Measurements from ENCODE around the gene ANKRD37. TPM values are rescaled to one million over a fixed set of nuclear protein-coding genes. Genes with fewer than 3 reads are reported as not detected.

Gene ANKRD37
- polyA plus RNA-seq, 4 donors: 7.4 to 12.7 (median 8.4) TPM

DNA sequence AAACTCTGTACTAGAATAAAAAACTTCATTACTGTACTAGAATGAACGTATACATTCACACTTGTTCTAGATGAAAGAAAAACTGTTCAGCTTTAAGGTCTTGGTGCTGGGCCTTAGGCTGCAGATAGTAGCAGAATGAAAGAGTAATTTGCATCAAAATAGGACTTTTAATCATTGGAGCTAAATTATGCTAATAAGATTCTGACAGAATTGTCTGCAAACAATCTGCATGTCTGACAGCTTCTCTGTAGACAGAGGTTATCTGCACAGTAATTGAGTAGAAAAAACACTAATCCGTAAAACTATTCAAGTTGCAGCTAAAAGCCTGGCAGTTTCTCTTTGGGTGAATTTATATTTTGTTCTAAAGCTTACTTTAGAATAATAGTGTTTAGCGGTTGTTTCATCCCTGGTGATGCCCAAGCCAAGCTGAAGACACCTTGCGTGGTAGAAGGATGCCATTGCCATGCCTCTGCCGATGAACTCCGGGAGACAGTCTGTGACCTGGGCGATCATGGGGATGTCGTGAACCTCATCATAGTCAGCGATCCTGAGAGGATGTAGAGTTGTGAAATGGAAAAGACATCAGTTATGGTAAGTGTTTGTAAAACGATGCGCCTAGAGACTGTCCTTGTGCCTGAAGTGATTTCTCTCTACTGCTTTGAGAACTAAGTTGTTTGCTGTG lies 26.2 kb upstream of the ANKRD37 start:
- 96 to 98% (median 98%) methylated on average over 11 of the region's 11 CpGs for WGBS, 3 donors
- peaks cover 0 to 14% (median 0%) of the 10 kb centered on the region in 3 donors for H3K36me3 ChIP-seq (ENCODE audit: control insufficient read depth in 3 of 3, insufficient read depth in 2 of 3, low read depth in 1 of 3, low read length in 3 of 3)
- no peaks in the 10 kb centered on the region for H3K9me3 ChIP-seq (ENCODE audit: control insufficient read depth in 2 of 2, insufficient read depth in 1 of 2, low read depth in 1 of 2, low read length in 1 of 2)
- DNase-seq: no peak
- FAIRE-seq: no peak
- H3K27ac ChIP-seq (ENCODE audit: low read depth in 1 of 3, low read length in 2 of 3): no peak overlapping the region
- no peaks in the 10 kb centered on the region for H3K4me1 ChIP-seq (ENCODE audit: control insufficient read depth in 3 of 3, insufficient read depth in 2 of 3, low read depth in 1 of 3, low read length in 2 of 3)
- no peak overlapping the region for H3K4me3 ChIP-seq (ENCODE audit: low read depth in 1 of 3, low read length in 3 of 3)
- no peaks in the 10 kb centered on the region for H3K27me3 ChIP-seq (ENCODE audit: control insufficient read depth in 3 of 3, insufficient read depth in 3 of 3, low read length in 3 of 3)

DNA sequence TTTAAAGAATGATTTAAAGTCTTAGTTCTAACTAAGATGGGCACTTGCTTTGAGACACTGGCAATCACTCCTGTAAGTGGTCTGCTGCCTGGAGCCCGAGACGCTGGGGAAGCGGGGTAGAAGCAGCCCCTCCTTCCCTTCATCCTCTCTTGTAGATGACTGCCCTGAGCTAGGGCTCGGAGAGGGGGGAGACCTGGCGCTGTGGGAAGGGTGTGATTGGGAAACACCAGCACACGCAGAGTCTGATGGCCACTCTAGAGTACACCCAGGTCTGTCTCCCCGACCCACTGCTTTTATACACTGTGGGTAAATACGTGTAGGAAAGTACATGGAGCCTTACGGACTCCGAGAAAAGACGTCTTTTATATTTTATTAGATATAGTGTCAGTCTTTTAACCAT lies 24.9 kb upstream of the ANKRD37 start:
- no peaks in the 10 kb centered on the region for H3K4me1 ChIP-seq (ENCODE audit: control insufficient read depth in 3 of 3, insufficient read depth in 2 of 3, low read depth in 1 of 3, low read length in 2 of 3)
- H3K9me3 ChIP-seq (ENCODE audit: control insufficient read depth in 2 of 2, insufficient read depth in 1 of 2, low read depth in 1 of 2, low read length in 1 of 2): no peaks in the 10 kb centered on the region
- H3K36me3 ChIP-seq (ENCODE audit: control insufficient read depth in 3 of 3, insufficient read depth in 2 of 3, low read depth in 1 of 3, low read length in 3 of 3): peaks cover 0 to 14% (median 0%) of the 10 kb centered on the region in 3 donors
- H3K27me3 ChIP-seq (ENCODE audit: control insufficient read depth in 3 of 3, insufficient read depth in 3 of 3, low read length in 3 of 3): no peaks in the 10 kb centered on the region
- H3K27ac ChIP-seq (ENCODE audit: low read depth in 1 of 3, low read length in 2 of 3): no peak overlapping the region
- 94 to 97% (median 96%) methylated on average over 11 of the region's 11 CpGs for WGBS, 3 donors
- no peak for FAIRE-seq
- no peak overlapping the region for H3K4me3 ChIP-seq (ENCODE audit: low read depth in 1 of 3, low read length in 3 of 3)
- DNase-seq: no peak

DNA sequence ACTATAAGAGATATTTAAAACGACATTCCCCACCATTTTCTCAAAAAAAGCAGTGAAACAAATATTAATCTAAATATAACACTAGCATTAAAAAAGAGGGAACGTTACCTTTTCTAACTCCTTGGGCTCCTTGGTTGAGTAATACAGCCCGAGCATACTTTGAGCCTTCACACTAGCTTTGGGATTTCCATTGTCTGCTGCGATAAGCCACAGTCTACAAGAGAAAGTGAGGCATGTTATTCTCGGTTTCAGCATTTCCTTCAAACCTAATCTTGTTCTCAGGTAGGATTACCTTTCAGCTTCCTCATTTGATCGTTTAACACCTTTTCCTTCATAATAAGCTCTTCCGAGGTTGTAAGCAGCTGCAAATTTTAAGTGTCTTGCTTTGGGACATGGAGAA lies 22.6 kb upstream of the ANKRD37 start:
- H3K36me3 ChIP-seq (ENCODE audit: control insufficient read depth in 3 of 3, insufficient read depth in 2 of 3, low read depth in 1 of 3, low read length in 3 of 3): peaks cover 0 to 11% (median 0%) of the 10 kb centered on the region in 3 donors
- H3K27me3 ChIP-seq (ENCODE audit: control insufficient read depth in 3 of 3, insufficient read depth in 3 of 3, low read length in 3 of 3): no peaks in the 10 kb centered on the region
- H3K9me3 ChIP-seq (ENCODE audit: control insufficient read depth in 2 of 2, insufficient read depth in 1 of 2, low read depth in 1 of 2, low read length in 1 of 2): no peaks in the 10 kb centered on the region
- no peak overlapping the region for H3K4me3 ChIP-seq (ENCODE audit: low read depth in 1 of 3, low read length in 3 of 3)
- DNase-seq: no peak
- WGBS, 3 donors: 81 to 91% (median 85%) methylated on average over 7 of the region's 7 CpGs
- FAIRE-seq: no peak
- no peaks in the 10 kb centered on the region for H3K4me1 ChIP-seq (ENCODE audit: control insufficient read depth in 3 of 3, insufficient read depth in 2 of 3, low read depth in 1 of 3, low read length in 2 of 3)
- H3K27ac ChIP-seq (ENCODE audit: low read depth in 1 of 3, low read length in 2 of 3): no peak overlapping the region

DNA sequence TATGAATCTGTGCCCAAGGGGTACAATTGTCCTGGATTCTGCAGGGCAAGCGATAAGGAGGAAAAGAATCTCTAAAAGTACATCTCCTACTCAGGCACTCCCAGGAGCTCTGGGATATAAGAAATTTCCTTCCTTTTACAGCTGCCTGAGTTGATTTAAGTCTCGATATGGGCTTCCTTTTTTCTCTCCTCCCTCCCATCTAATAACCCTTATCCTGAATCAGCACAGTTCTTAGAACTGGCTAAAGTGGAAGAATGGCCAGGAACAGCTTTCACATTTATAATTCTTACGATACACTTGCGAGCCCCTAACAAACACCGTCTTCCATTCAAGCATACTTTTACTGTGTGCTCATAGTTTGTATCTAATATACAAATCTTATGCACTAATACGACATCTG lies 22.1 kb upstream of the ANKRD37 start:
- DNase-seq (no peak), FAIRE-seq (no peak)
- Histone ChIP-seq H3K27ac (ENCODE audit: low read depth in 1 of 3, low read length in 2 of 3) (no peak overlapping the region), H3K36me3 (ENCODE audit: control insufficient read depth in 3 of 3, insufficient read depth in 2 of 3, low read depth in 1 of 3, low read length in 3 of 3) (peaks cover 0 to 11% (median 0%) of the 10 kb centered on the region in 3 donors), H3K9me3 (ENCODE audit: control insufficient read depth in 2 of 2, insufficient read depth in 1 of 2, low read depth in 1 of 2, low read length in 1 of 2) (no peaks in the 10 kb centered on the region), H3K4me1 (ENCODE audit: control insufficient read depth in 3 of 3, insufficient read depth in 2 of 3, low read depth in 1 of 3, low read length in 2 of 3) (no peaks in the 10 kb centered on the region), H3K27me3 (ENCODE audit: control insufficient read depth in 3 of 3, insufficient read depth in 3 of 3, low read length in 3 of 3) (no peaks in the 10 kb centered on the region), H3K4me3 (ENCODE audit: low read depth in 1 of 3, low read length in 3 of 3) (no peak overlapping the region)
- 71 to 90% (median 87%) methylated on average over 6 of the region's 6 CpGs for WGBS, 3 donors

DNA sequence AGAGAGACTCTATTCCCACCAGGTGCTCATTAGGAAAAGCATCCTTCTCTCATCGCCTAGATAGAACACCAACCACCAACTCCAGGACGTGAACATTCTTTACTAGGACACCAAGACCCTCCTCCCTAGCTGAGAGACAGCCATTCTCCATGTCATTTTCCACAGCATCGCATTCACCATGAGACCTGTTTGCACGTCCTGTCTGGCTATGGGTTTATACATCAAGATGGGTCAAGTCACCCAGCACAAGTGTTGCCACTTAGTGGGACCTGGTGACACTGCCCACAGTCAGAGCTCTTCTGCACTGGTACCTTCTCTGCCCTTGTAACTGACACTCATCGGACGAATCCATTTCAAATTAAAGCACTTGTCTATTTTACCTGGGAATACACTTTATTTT lies 18.4 kb upstream of the ANKRD37 start:
- no peak for DNase-seq
- H3K9me3 ChIP-seq (ENCODE audit: control insufficient read depth in 2 of 2, insufficient read depth in 1 of 2, low read depth in 1 of 2, low read length in 1 of 2): no peaks in the 10 kb centered on the region
- FAIRE-seq: no peak
- H3K27ac ChIP-seq (ENCODE audit: low read depth in 1 of 3, low read length in 2 of 3): no peak overlapping the region
- no peak overlapping the region for H3K4me3 ChIP-seq (ENCODE audit: low read depth in 1 of 3, low read length in 3 of 3)
- no peaks in the 10 kb centered on the region for H3K4me1 ChIP-seq (ENCODE audit: control insufficient read depth in 3 of 3, insufficient read depth in 2 of 3, low read depth in 1 of 3, low read length in 2 of 3)
- H3K36me3 ChIP-seq (ENCODE audit: control insufficient read depth in 3 of 3, insufficient read depth in 2 of 3, low read depth in 1 of 3, low read length in 3 of 3): peaks cover 0 to under 1% (median 0%) of the 10 kb centered on the region in 3 donors
- 90 to 96% (median 90%) methylated on average over 6 of the region's 6 CpGs for WGBS, 3 donors
- no peaks in the 10 kb centered on the region for H3K27me3 ChIP-seq (ENCODE audit: control insufficient read depth in 3 of 3, insufficient read depth in 3 of 3, low read length in 3 of 3)

DNA sequence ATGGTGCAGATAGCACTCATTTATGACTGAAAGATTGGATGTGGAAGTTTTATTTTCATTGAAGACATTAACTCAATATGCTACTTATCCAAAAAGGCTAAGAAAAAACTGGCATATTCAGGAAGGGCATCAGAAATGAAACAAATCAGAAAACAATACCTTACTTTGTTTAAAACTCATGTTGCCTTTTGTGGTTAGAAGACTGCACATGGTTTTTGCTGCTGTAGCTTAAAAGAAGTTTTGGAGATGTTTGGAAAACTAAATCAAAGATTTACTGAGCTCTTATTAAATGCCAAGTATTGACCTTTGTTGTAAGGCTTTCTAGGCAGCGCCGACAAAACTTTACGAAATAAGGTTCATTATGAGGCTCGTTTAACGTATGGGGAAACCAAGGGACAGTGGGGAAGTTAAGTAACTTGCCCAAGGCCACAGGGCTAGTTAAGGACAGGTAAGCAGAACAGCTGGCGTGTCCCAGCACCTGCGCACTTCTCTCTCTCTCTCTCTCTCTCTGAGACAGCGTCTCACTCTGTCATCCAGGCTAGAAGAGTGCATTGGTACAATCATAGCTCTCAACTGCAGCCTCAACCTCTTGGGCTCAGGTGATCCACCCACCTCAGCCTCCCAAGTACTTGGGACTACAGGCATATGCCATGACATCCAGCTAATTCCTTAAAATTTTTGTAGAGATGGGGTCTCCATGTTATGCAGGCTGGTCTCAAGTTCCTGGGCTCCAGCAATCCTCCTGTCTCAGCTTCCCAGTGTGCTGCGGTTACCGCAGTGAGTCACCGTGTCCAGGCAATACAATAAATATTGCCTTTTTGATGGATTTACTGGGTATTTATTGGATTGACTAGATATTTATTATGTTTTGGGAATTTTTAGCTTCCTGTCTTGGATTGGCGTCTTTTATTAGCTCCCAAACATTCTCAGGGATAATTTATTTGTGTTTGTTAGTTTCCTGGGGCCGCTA lies 17.0 kb upstream of the ANKRD37 start:
- Histone ChIP-seq H3K27me3 (ENCODE audit: control insufficient read depth in 3 of 3, insufficient read depth in 3 of 3, low read length in 3 of 3) (no peaks in the 10 kb centered on the region), H3K4me3 (ENCODE audit: low read depth in 1 of 3, low read length in 3 of 3) (no peak overlapping the region), H3K36me3 (ENCODE audit: control insufficient read depth in 3 of 3, insufficient read depth in 2 of 3, low read depth in 1 of 3, low read length in 3 of 3) (no peaks in the 10 kb centered on the region), H3K4me1 (ENCODE audit: control insufficient read depth in 3 of 3, insufficient read depth in 2 of 3, low read depth in 1 of 3, low read length in 2 of 3) (no peaks in the 10 kb centered on the region), H3K27ac (ENCODE audit: low read depth in 1 of 3, low read length in 2 of 3) (no peak overlapping the region), H3K9me3 (ENCODE audit: control insufficient read depth in 2 of 2, insufficient read depth in 1 of 2, low read depth in 1 of 2, low read length in 1 of 2) (peaks cover 0 to 5% of the 10 kb centered on the region in 2 donors)
- no peak for DNase-seq
- WGBS, 3 donors: 89 to 96% (median 96%) methylated on average over 13 of the region's 13 CpGs
- no peak for FAIRE-seq

DNA sequence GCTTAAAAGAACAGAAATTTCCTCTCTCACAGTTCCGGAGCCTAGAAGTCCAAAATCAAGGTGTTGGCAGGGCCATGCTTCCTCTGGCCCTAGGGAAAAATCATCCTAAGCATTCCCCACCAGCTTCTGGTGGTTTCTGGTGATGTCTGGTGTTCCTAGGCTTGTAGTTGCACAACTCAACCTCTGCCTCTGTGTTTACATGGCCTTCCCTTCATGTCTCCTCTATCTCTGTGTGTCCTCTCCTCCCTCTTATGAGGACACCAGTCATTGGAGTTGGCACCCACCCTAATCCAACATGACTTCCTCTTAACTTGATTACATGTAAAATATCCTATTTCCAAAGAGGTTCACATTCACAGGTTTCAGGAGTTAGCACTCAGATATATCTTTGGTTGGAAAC lies 16.3 kb upstream of the ANKRD37 start:
- DNase-seq (no peak), FAIRE-seq (no peak)
- Histone ChIP-seq H3K9me3 (ENCODE audit: control insufficient read depth in 2 of 2, insufficient read depth in 1 of 2, low read depth in 1 of 2, low read length in 1 of 2) (peaks cover 0 to 5% of the 10 kb centered on the region in 2 donors), H3K36me3 (ENCODE audit: control insufficient read depth in 3 of 3, insufficient read depth in 2 of 3, low read depth in 1 of 3, low read length in 3 of 3) (no peaks in the 10 kb centered on the region), H3K4me3 (ENCODE audit: low read depth in 1 of 3, low read length in 3 of 3) (no peak overlapping the region), H3K27ac (ENCODE audit: low read depth in 1 of 3, low read length in 2 of 3) (no peak overlapping the region), H3K27me3 (ENCODE audit: control insufficient read depth in 3 of 3, insufficient read depth in 3 of 3, low read length in 3 of 3) (no peaks in the 10 kb centered on the region), H3K4me1 (ENCODE audit: control insufficient read depth in 3 of 3, insufficient read depth in 2 of 3, low read depth in 1 of 3, low read length in 2 of 3) (no peaks in the 10 kb centered on the region)
- WGBS, 3 donors: 93 to 100% (median 96%) methylated on average over 1 of the region's 1 CpG

DNA sequence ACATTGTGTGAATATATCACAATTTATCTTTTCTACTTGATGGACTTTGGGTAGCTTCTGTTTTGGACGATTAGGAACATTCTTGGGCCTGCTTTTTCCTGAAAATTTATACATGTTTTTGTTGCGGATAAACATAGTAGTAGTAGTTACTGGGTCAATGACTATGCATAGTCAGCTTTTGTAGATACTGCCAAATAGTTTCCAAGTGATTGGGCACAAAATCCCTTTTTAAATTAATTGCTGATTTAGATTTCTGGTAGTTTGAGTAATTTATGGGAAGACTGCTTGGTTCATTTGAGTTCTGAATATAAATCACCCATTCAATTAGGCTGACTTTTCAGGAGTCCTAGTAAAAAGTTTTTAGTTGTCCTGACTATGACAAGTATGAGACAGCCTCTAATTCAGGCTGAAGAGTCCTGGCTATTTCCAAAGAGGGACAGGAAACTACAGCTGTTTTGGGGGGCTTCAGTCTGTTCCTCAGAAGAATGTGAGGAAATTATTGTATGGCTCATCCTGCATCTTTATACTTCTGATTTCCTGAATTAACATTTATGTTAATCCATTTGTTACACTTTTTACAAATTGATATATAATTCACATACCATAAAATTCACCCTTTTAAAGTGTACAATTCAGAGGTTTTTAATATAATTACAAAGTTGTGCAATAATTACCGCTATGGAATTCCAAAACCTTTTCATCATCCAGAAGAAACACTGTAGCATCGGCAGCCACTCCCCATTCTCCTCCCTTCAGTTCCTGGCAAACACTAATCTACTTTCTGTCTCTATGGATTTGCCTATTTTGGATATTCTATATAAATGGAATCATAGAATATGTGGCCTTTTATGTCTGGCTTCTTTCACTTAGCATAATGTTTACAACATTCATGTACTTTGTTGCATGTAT lies 15.1 kb upstream of the ANKRD37 start:
- Histone ChIP-seq H3K4me3 (ENCODE audit: low read depth in 1 of 3, low read length in 3 of 3) (no peak overlapping the region), H3K9me3 (ENCODE audit: control insufficient read depth in 2 of 2, insufficient read depth in 1 of 2, low read depth in 1 of 2, low read length in 1 of 2) (peaks cover 0 to 5% of the 10 kb centered on the region in 2 donors), H3K27ac (ENCODE audit: low read depth in 1 of 3, low read length in 2 of 3) (no peak overlapping the region), H3K4me1 (ENCODE audit: control insufficient read depth in 3 of 3, insufficient read depth in 2 of 3, low read depth in 1 of 3, low read length in 2 of 3) (no peaks in the 10 kb centered on the region), H3K27me3 (ENCODE audit: control insufficient read depth in 3 of 3, insufficient read depth in 3 of 3, low read length in 3 of 3) (no peaks in the 10 kb centered on the region), H3K36me3 (ENCODE audit: control insufficient read depth in 3 of 3, insufficient read depth in 2 of 3, low read depth in 1 of 3, low read length in 3 of 3) (no peaks in the 10 kb centered on the region)
- DNase-seq: no peak
- WGBS, 3 donors: 53 to 58% (median 55%) methylated on average over 4 of the region's 4 CpGs
- FAIRE-seq: no peak
